Liver (tissue), 9 donors: ENCODE results near the gene ANAPC7. TPM values are rescaled to one million over a fixed set of nuclear protein-coding genes. Genes with fewer than 3 reads are reported as not detected.

ENCODE experiments used
- DNase-seq: peaks from one replicate; pipeline ENCODE4 v3.0.0-alpha.2; 2017; ENCODE audit warnings: low spot score
- H3K27ac ChIP-seq, 2 donors: one replicate each; pipeline ENCODE4 v1.7.0; 2013; ENCODE audit warnings: inconsistent platforms in 2 of 2, low read length in 2 of 2, control low read depth in 1 of 2, low read depth in 1 of 2, mild to moderate bottlenecking in 1 of 2
- H3K27me3 ChIP-seq, 4 donors: one replicate each; pipeline versions ENCODE4 v1.6.1 to v1.7.0; 2013; ENCODE audit warnings: low read length in 3 of 4, inconsistent platforms in 1 of 4, mild to moderate bottlenecking in 1 of 4, moderate library complexity in 1 of 4; ENCODE audit not compliant: control insufficient read depth in 4 of 4, insufficient read depth in 4 of 4
- H3K36me3 ChIP-seq, 4 donors: one replicate each; pipeline versions ENCODE4 v1.6.1 to v1.7.0; 2013; ENCODE audit warnings: low read length in 3 of 4, mild to moderate bottlenecking in 3 of 4, low read depth in 1 of 4, moderate library complexity in 1 of 4; ENCODE audit not compliant: control insufficient read depth in 4 of 4, insufficient read depth in 3 of 4
- H3K4me1 ChIP-seq, 4 donors: one replicate each; pipeline versions ENCODE4 v1.6.1 to v1.7.0; 2013; ENCODE audit warnings: low read length in 3 of 4, mild to moderate bottlenecking in 3 of 4, moderate library complexity in 1 of 4; ENCODE audit not compliant: control insufficient read depth in 4 of 4, insufficient read depth in 4 of 4
- H3K4me3 ChIP-seq, 3 donors: one replicate each; pipeline versions ENCODE4 v1.6.1 to v1.7.0; 2013; ENCODE audit warnings: low read length in 3 of 3, control low read depth in 1 of 3, low read depth in 1 of 3, mild to moderate bottlenecking in 1 of 3
- H3K9ac ChIP-seq, 2 donors: one replicate each; pipeline ENCODE4 v1.7.0; 2013; ENCODE audit warnings: low read length in 2 of 2, mild to moderate bottlenecking in 2 of 2, moderate library complexity in 2 of 2, control low read depth in 1 of 2, low read depth in 1 of 2
- H3K9me3 ChIP-seq, 4 donors: one replicate each; pipeline versions ENCODE4 v1.6.1 to v1.7.0; 2013; ENCODE audit warnings: low read length in 3 of 4; ENCODE audit not compliant: control insufficient read depth in 4 of 4
- ATF3 ChIP-seq: IDR thresholded peaks from 2 replicates; pipeline ENCODE4 v1.6.1; 2016; ENCODE audit warnings: antibody characterized with exemption
- EGR1 ChIP-seq, 2 donors: IDR thresholded peaks; 2 replicates each; pipeline ENCODE4 v1.6.1; 2016 to 2018; ENCODE audit warnings: antibody characterized with exemption in 2 of 2, low read depth in 2 of 2
- FOXA2 ChIP-seq: IDR thresholded peaks from 2 replicates; pipeline ENCODE4 v1.6.1; 2016; ENCODE audit warnings: antibody characterized with exemption
- GABPA ChIP-seq, 2 donors: IDR thresholded peaks in 1 of 2; conservative IDR thresholded peaks in 1 of 2; 2 replicates each; pipeline ENCODE4 v1.6.1; 2016; ENCODE audit warnings: antibody characterized with exemption in 2 of 2, mild to moderate bottlenecking in 1 of 2, moderate library complexity in 1 of 2
- HNF4A ChIP-seq, 2 donors: conservative IDR thresholded peaks; 2 replicates each; pipeline ENCODE4 v1.6.1; 2016; ENCODE audit warnings: antibody characterized with exemption in 2 of 2, mild to moderate bottlenecking in 2 of 2
- HNF4G ChIP-seq: IDR thresholded peaks from 2 replicates; pipeline ENCODE4 v1.6.1; 2016; ENCODE audit warnings: antibody characterized with exemption
- JUND ChIP-seq, 2 donors: IDR thresholded peaks; 2 replicates each; pipeline ENCODE4 v1.6.1; 2016; ENCODE audit warnings: antibody characterized with exemption in 2 of 2
- MAX ChIP-seq: IDR thresholded peaks from 2 replicates; pipeline ENCODE4 v1.6.1; 2016; ENCODE audit warnings: antibody characterized with exemption
- NR2F2 ChIP-seq: IDR thresholded peaks from 2 replicates; pipeline ENCODE4 v1.6.1; 2016; ENCODE audit warnings: antibody characterized with exemption
- RAD21 ChIP-seq, 2 donors: IDR thresholded peaks; 2 replicates each; pipeline ENCODE4 v1.6.1; 2016; ENCODE audit warnings: antibody characterized with exemption in 2 of 2, mild to moderate bottlenecking in 2 of 2
- REST ChIP-seq: IDR thresholded peaks from 2 replicates; pipeline ENCODE4 v1.6.1; 2016; ENCODE audit warnings: antibody characterized with exemption, mild to moderate bottlenecking
- RXRA ChIP-seq, 2 donors: IDR thresholded peaks; 2 replicates each; pipeline ENCODE4 v1.6.1; 2017 to 2018; ENCODE audit warnings: antibody characterized with exemption in 2 of 2, mild to moderate bottlenecking in 1 of 2
- SP1 ChIP-seq: IDR thresholded peaks from 2 replicates; pipeline ENCODE4 v1.6.1; 2018; ENCODE audit warnings: antibody characterized with exemption, mild to moderate bottlenecking
- TAF1 ChIP-seq: conservative IDR thresholded peaks from 2 replicates; pipeline ENCODE4 v1.6.1; 2016; ENCODE audit warnings: antibody characterized with exemption, mild to moderate bottlenecking
- YY1 ChIP-seq: IDR thresholded peaks from 2 replicates; pipeline ENCODE4 v1.6.1; 2016; ENCODE audit warnings: antibody characterized with exemption, mild to moderate bottlenecking
- WGBS: extraction: QIAGEN DNeasy Blood & Tissue Kit; methylation state at CpG from one replicate; pipeline ENCODE4 v1.1.7; 2013; 5-methylcytosine and 5-hydroxymethylcytosine counted together
- polyA plus RNA-seq, 2 donors: library from polyadenylated mRNA; stranded (reverse) in 1 of 2; unstranded in 1 of 2; fragments of 200-250 nt in 1 of 2; fragments of >200 nt in 1 of 2; fragmentation: Nextera tagmentation in 1 of 2; extraction: Ambion mirVana in 1 of 2; gene quantifications; one replicate each; pipeline versions ENCODE4 v1.2.1 to v1.2.3, GENCODE V29; 2013 to 2015
- total RNA-seq, 2 donors: library from RNA; depleted of rRNA; stranded (reverse); fragments of >200 nt; gene quantifications; one replicate each; pipeline ENCODE4 v1.2.3, GENCODE V29; 2014
- donor health status: healthy.
- donor health status: healthy.
- donor health status: healthy.
- donor health status: healthy.
- donor health status: healthy.

ANAPC7 gene
- total and polyA plus RNA-seq, 4 donors, result 11.4 to 21.1 (median 16.3) TPM

GRCh38 chr12:110367181-110367864 is 36.2 kb downstream of the ANAPC7 start:
- Histone ChIP-seq H3K9ac (no peak overlapping the region), H3K4me1 (no peaks in the 10 kb centered on the region), H3K27ac (no peak overlapping the region), H3K9me3 (no peaks in the 10 kb centered on the region), H3K4me3 (no peak overlapping the region), H3K27me3 (no peaks in the 10 kb centered on the region), H3K36me3 (peaks cover 0 to 7% (median 3%) of the 10 kb centered on the region in 4 donors)
- DNase-seq, result no peak
- 92% methylated on average over 15 of the region's 15 CpGs for WGBS
- TF ChIP-seq ATF3, result no peak

GRCh38 chr12:110366321-110367142 is 37.0 kb downstream of the ANAPC7 start:
- DNase-seq, result no peak
- Histone ChIP-seq H3K4me3 (no peak overlapping the region), H3K27me3 (no peaks in the 10 kb centered on the region), H3K36me3 (no peaks in the 10 kb centered on the region), H3K4me1 (no peaks in the 10 kb centered on the region), H3K9ac (no peak overlapping the region), H3K27ac (no peak overlapping the region), H3K9me3 (no peaks in the 10 kb centered on the region)
- 81% methylated on average over 13 of the region's 13 CpGs for WGBS
- TF ChIP-seq EGR1 (IDR thresholded peaks at IDR 0.05; ENCODE audit: low read depth in 2 of 2), result no peak
- no peak for TF ChIP-seq GABPA (IDR thresholded peaks at IDR 0.05 in 1 of 2, conservative IDR thresholded peaks at IDR 0.05 in 1 of 2)
- no peak for TF ChIP-seq RAD21 (IDR thresholded peaks at IDR 0.05)
- no peak for TF ChIP-seq NR2F2
- no peak for TF ChIP-seq FOXA2
- TF ChIP-seq YY1, result no peak
- no peak for TF ChIP-seq REST
- TF ChIP-seq RXRA (IDR thresholded peaks at IDR 0.05), result no peak
- no peak for TF ChIP-seq JUND (IDR thresholded peaks at IDR 0.05)
- TF ChIP-seq SP1, result no peak

- whole genome bisulfite sequencing, result 73% methylated on average over 7 of the region's 7 CpGs
- H3K9me3 ChIP-seq, result no peaks in the 10 kb centered on the region
- H3K27me3 ChIP-seq, result no peaks in the 10 kb centered on the region
- no peak overlapping the region for H3K9ac ChIP-seq
- no peak for TF ChIP-seq NR2F2
- TF ChIP-seq HNF4G, result no peak
- TF ChIP-seq HNF4A (conservative IDR thresholded peaks at IDR 0.05), result no peak
- TF ChIP-seq TAF1, result no peak
- no peak for TF ChIP-seq MAX
- no peak for TF ChIP-seq RXRA (IDR thresholded peaks at IDR 0.05)
- no peak for TF ChIP-seq ATF3
- TF ChIP-seq GABPA (IDR thresholded peaks at IDR 0.05 in 1 of 2, conservative IDR thresholded peaks at IDR 0.05 in 1 of 2), result no peak
- no peak for TF ChIP-seq EGR1 (IDR thresholded peaks at IDR 0.05; ENCODE audit: low read depth in 2 of 2)
- DNase-seq, result no peak
- no peak overlapping the region for H3K4me3 ChIP-seq
- H3K27ac ChIP-seq, result no peak overlapping the region
- no peaks in the 10 kb centered on the region for H3K36me3 ChIP-seq
- no peaks in the 10 kb centered on the region for H3K4me1 ChIP-seq
Observed at GRCh38 chr12:110365489-110366320, 37.8 kb downstream of the ANAPC7 start.
